ENCODE results near the gene NEO1. TPM values are rescaled to one million over a fixed set of nuclear protein-coding genes. Genes with fewer than 3 reads are reported as not detected.

NEO1 gene
- polyA plus RNA-seq, 2 of the 4 experiments (the other 2 are of a cell fraction): 29.1 to 30.3 TPM

DNA sequence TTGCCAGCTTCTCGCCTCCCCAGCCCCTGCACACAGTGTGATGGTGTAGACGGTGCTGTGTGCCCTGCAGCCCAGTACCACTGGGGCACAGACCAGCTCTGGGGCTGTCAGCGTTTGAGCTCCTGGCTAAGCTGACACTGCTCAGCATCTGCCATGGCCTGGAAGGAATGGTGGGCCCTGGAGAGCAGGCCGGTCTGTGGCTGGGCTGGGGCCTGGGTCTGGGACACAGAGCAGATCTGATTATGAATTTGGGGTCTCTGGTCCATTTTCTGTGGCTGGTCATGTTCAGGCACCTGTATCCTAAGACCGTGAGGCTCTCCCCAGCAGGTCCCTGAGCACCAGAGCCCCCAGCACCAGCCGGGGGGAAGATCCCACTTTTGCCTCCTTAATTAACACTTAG lies 281.8 kb downstream of the NEO1 start:
- 62% methylated on average over 5 of the region's 6 CpGs for WGBS (ENCODE audit: missing lambda C conversion rate)
- no peak for ATAC-seq
- FAIRE-seq: no peak
- Histone ChIP-seq H3K4me3 (no peak overlapping the region), H3K27ac (no peak overlapping the region), H3K4me1 (no peaks in the 10 kb centered on the region), H3K4me2 (no peak overlapping the region), H3K9me3 (no peaks in the 10 kb centered on the region)
- ChIA-PET CTCF (interaction anchor here (0.6 to 1.7 kb wide), 2 partner anchors 9 to 10 kb away, joined by 3 to 6 read pairs; no protein-coding TSS in a partner anchor), POLR2A (no interaction called here)
- TF ChIP-seq, protein P1, sequence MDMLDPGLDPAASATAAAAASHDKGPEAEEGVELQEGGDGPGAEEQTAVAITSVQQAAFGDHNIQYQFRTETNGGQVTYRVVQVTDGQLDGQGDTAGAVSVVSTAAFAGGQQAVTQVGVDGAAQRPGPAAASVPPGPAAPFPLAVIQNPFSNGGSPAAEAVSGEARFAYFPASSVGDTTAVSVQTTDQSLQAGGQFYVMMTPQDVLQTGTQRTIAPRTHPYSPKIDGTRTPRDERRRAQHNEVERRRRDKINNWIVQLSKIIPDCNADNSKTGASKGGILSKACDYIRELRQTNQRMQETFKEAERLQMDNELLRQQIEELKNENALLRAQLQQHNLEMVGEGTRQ (IDR thresholded peaks at IDR 0.05): no peak
- TF ChIP-seq, protein P2, sequence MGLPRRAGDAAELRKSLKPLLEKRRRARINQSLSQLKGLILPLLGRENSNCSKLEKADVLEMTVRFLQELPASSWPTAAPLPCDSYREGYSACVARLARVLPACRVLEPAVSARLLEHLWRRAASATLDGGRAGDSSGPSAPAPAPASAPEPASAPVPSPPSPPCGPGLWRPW (IDR thresholded peaks at IDR 0.05): no peak
- TF ChIP-seq RFX5 (IDR thresholded peaks at IDR 0.05) (no peak), CBX8 (IDR thresholded peaks at IDR 0.05) (no peak), MAFK (IDR thresholded peaks at IDR 0.05; ENCODE audit: partially characterized antibody) (no peak)
- DNase-seq (ENCODE audit: low read depth in 1 of 2, low spot score in 1 of 2): no peak

DNA sequence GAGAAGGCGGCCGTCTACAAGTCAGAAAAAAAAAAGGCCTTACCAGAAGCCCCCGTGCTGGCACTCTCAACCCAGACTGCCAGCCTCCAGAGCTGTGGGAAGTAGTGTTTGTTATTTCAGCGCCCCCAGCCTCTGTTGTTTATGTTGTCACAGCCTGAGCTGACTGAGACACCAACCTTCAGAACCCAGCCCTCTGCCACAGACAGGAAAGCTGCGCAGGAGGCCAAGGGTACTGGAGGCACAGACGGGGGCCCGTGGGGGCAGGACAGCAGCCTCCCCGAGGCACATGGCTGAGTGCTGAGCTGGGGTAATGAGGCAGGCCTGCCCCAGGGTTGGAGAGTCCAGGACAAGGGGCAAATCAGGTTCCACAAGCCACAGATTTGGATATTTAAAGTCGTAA lies 282.8 kb downstream of the NEO1 start:
- no peak overlapping the region for H3K4me2 ChIP-seq
- FAIRE-seq (no peak), ATAC-seq (no peak), DNase-seq (ENCODE audit: low read depth in 1 of 2, low spot score in 1 of 2) (no peak)
- H3K4me3 ChIP-seq: no peak overlapping the region
- TF ChIP-seq FOXS1 (CRISPR knock-in tag; IDR thresholded peaks at IDR 0.05) (no peak), RARB (CRISPR knock-in tag; IDR thresholded peaks at IDR 0.05) (no peak), ZNF302 (CRISPR knock-in tag; IDR thresholded peaks at IDR 0.05) (no peak), JUN (IDR thresholded peaks at IDR 0.05) (no peak), TP53 (CRISPR knock-in tag; IDR thresholded peaks at IDR 0.05) (no peak), NFE2L2 (conservative IDR thresholded peaks at IDR 0.05; ENCODE audit: low read length) (no peak), SREBF2 (IDR thresholded peaks at IDR 0.05) (no peak), RFX5 (IDR thresholded peaks at IDR 0.05) (no peak), SMC3 (IDR thresholded peaks at IDR 0.05) (no peak), RAD21 (conservative IDR thresholded peaks at IDR 0.05 in 1 of 2, IDR thresholded peaks at IDR 0.05 in 1 of 2) (no peak), CHD2 (IDR thresholded peaks at IDR 0.05; ENCODE audit: low read length, partially characterized antibody) (no peak), GATA3 (IDR thresholded peaks at IDR 0.05; ENCODE audit: borderline replicate concordance) (no peak), HOXA7 (CRISPR knock-in tag; IDR thresholded peaks at IDR 0.05) (no peak), RCOR1 (IDR thresholded peaks at IDR 0.05; ENCODE audit: low read depth, low read length) (no peak), RNF2 (IDR thresholded peaks at IDR 0.05; ENCODE audit: borderline replicate concordance, low read depth) (no peak)
- TF ChIP-seq, protein P3, sequence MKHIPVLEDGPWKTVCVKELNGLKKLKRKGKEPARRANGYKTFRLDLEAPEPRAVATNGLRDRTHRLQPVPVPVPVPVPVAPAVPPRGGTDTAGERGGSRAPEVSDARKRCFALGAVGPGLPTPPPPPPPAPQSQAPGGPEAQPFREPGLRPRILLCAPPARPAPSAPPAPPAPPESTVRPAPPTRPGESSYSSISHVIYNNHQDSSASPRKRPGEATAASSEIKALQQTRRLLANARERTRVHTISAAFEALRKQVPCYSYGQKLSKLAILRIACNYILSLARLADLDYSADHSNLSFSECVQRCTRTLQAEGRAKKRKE (CRISPR knock-in tag; IDR thresholded peaks at IDR 0.05; ENCODE audit: low read depth): no peak
- TF ChIP-seq, protein P1 (IDR thresholded peaks at IDR 0.05): no peak
- POLR2A ChIA-PET: no interaction called here
- no peak overlapping the region for H3K27ac ChIP-seq
- CTCF ChIA-PET: interaction anchor here (1.0 to 1.7 kb wide), 2 partner anchors 10 to 29 kb away, joined by 6 read pairs; no protein-coding TSS in a partner anchor
- no peaks in the 10 kb centered on the region for H3K9me3 ChIP-seq
- H3K4me1 ChIP-seq: no peaks in the 10 kb centered on the region
- 50% methylated on average over 9 of the region's 9 CpGs for WGBS (ENCODE audit: missing lambda C conversion rate)

DNA sequence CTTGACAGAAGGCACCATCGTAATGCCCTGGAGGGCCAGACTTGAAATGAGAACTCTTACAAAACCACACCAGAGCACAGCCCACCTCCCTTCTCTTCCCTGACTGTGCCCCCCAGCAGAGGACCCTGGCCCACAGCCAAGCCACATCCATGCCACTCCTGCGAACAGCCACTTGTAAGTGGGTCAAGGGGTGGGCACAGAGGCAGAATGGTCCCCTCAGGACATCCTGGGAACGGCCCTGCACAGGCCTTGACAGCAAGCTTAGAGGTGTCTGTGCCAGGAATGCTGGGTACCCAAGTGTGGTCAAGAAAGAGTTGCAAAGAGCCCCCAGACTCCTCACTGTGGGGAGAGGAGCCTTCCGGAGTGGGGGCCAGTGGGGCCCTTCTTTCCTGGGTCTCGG lies 283.2 kb downstream of the NEO1 start:
- TF ChIP-seq JUNB (IDR thresholded peaks at IDR 0.05) (no peak), CBX2 (IDR thresholded peaks at IDR 0.05; ENCODE audit: borderline replicate concordance, low read depth) (no peak), FOSL2 (IDR thresholded peaks at IDR 0.05) (no peak), FOSL2 (CRISPR knock-in tag; IDR thresholded peaks at IDR 0.05) (no peak), HOXB13 (CRISPR knock-in tag; IDR thresholded peaks at IDR 0.05; ENCODE audit: low read depth) (no peak), POLR2AphosphoS2 (conservative IDR thresholded peaks at IDR 0.05; ENCODE audit: low read length) (no peak), HOXB5 (CRISPR knock-in tag; IDR thresholded peaks at IDR 0.05) (no peak), CEBPB (IDR thresholded peaks at IDR 0.05) (no peak)
- TF ChIP-seq, protein P4, sequence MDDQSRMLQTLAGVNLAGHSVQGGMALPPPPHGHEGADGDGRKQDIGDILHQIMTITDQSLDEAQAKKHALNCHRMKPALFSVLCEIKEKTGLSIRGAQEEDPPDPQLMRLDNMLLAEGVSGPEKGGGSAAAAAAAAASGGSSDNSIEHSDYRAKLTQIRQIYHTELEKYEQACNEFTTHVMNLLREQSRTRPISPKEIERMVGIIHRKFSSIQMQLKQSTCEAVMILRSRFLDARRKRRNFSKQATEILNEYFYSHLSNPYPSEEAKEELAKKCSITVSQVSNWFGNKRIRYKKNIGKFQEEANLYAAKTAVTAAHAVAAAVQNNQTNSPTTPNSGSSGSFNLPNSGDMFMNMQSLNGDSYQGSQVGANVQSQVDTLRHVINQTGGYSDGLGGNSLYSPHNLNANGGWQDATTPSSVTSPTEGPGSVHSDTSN (IDR thresholded peaks at IDR 0.05): no peak
- no peak overlapping the region for H3K27ac ChIP-seq
- FAIRE-seq (no peak), ATAC-seq (no peak), DNase-seq (ENCODE audit: low read depth in 1 of 2, low spot score in 1 of 2) (no peak)
- no peaks in the 10 kb centered on the region for H3K4me1 ChIP-seq
- H3K4me2 ChIP-seq: no peak overlapping the region
- no peak overlapping the region for H3K4me3 ChIP-seq
- POLR2A ChIA-PET: no interaction called here
- WGBS (ENCODE audit: missing lambda C conversion rate): 34% methylated on average over 5 of the region's 5 CpGs
- no peaks in the 10 kb centered on the region for H3K9me3 ChIP-seq
- CTCF ChIA-PET: interaction anchor here (1.0 to 1.7 kb wide), 2 partner anchors 11 to 29 kb away, joined by 6 read pairs; no protein-coding TSS in a partner anchor
